H9 (cell line): ENCODE data around the gene DGUOK. TPM values are rescaled to one million over a fixed set of nuclear protein-coding genes. Genes with fewer than 3 reads are reported as not detected.

Experiments
- DNase-seq: peaks from one replicate; pipeline ENCODE4 v3.0.0-alpha.2; 2017
- H2AFZ ChIP-seq: one replicate; pipeline ENCODE4 v1.6.1; 2013; ENCODE audit warnings: mild to moderate bottlenecking, low read length, control low read depth, moderate library complexity
- H2AK5ac ChIP-seq: 2 replicates; pipeline ENCODE4 v1.6.1; 2013; ENCODE audit warnings: low read length, control low read depth, mixed read lengths; ENCODE audit not compliant: insufficient read length
- H2BK120ac ChIP-seq: one replicate; pipeline ENCODE4 v1.6.1; 2013; ENCODE audit warnings: low read depth, mild to moderate bottlenecking, low read length, control low read depth, inconsistent platforms; ENCODE audit not compliant: poor library complexity, severe bottlenecking
- H2BK12ac ChIP-seq: 2 replicates; pipeline ENCODE4 v1.6.1; 2013; ENCODE audit warnings: low read length, control low read depth, mixed read lengths, low read depth; ENCODE audit not compliant: insufficient read length
- H2BK15ac ChIP-seq: 2 replicates; pipeline ENCODE4 v1.6.1; 2013; ENCODE audit warnings: low read depth, low read length, control low read depth
- H2BK20ac ChIP-seq: one replicate; pipeline ENCODE4 v1.6.1; 2013; ENCODE audit warnings: low read depth, mild to moderate bottlenecking, low read length, control low read depth, inconsistent platforms; ENCODE audit not compliant: poor library complexity, severe bottlenecking
- H2BK5ac ChIP-seq: 2 replicates; pipeline ENCODE4 v1.6.1; 2013; ENCODE audit warnings: low read length, control low read depth, mixed read lengths; ENCODE audit not compliant: insufficient read length
- H3K14ac ChIP-seq: 2 replicates; pipeline ENCODE4 v1.6.1; 2013; ENCODE audit warnings: low read length, control low read depth; ENCODE audit not compliant: insufficient read depth
- H3K18ac ChIP-seq: 2 replicates; pipeline ENCODE4 v1.6.1; 2013; ENCODE audit warnings: low read depth, mild to moderate bottlenecking, mixed read lengths, low read length, control low read depth; ENCODE audit not compliant: insufficient read length
- H3K23ac ChIP-seq: 2 replicates; pipeline ENCODE4 v1.6.1; 2013; ENCODE audit warnings: low read length, control low read depth, mixed read lengths, low read depth; ENCODE audit not compliant: insufficient read length
- H3K23me2 ChIP-seq: 2 replicates; pipeline ENCODE4 v1.6.1; 2013; ENCODE audit warnings: low read depth, mild to moderate bottlenecking, mixed read lengths, low read length, control low read depth; ENCODE audit not compliant: insufficient read length, poor library complexity, severe bottlenecking
- H3K27ac ChIP-seq: 2 replicates; pipeline ENCODE4 v1.5.1; 2013; ENCODE audit warnings: low read length, control low read depth, mixed read lengths, low read depth; ENCODE audit not compliant: insufficient read length
- H3K27me3 ChIP-seq: 2 replicates; pipeline ENCODE4 v1.6.1; 2013; ENCODE audit warnings: low read length, control low read depth, inconsistent platforms; ENCODE audit not compliant: insufficient read depth
- H3K4ac ChIP-seq: 2 replicates; pipeline ENCODE4 v1.6.1; 2013; ENCODE audit warnings: low read depth, mild to moderate bottlenecking, control low read depth, inconsistent platforms, low read length, moderate library complexity
- H3K4me1 ChIP-seq: 2 replicates; pipeline ENCODE4 v1.6.1; 2013; ENCODE audit warnings: low read length, control low read depth, inconsistent platforms; ENCODE audit not compliant: insufficient read depth
- H3K4me2 ChIP-seq: 2 replicates; pipeline ENCODE4 v1.6.1; 2013; ENCODE audit warnings: low read length, control low read depth, mixed read lengths; ENCODE audit not compliant: insufficient read length, insufficient read depth
- H3K56ac ChIP-seq: 2 replicates; pipeline ENCODE4 v1.6.1; 2013; ENCODE audit warnings: low read depth, mild to moderate bottlenecking, mixed read lengths, low read length, control low read depth; ENCODE audit not compliant: insufficient read length
- H3K79me1 ChIP-seq: 2 replicates; pipeline ENCODE4 v1.6.1; 2013; ENCODE audit warnings: low read depth, mild to moderate bottlenecking, moderate library complexity, low read length, control low read depth, inconsistent platforms; ENCODE audit not compliant: insufficient read depth, poor library complexity, severe bottlenecking
- H3K79me2 ChIP-seq: 2 replicates; pipeline ENCODE4 v1.6.1; 2013; ENCODE audit warnings: low read length, control low read depth, inconsistent platforms; ENCODE audit not compliant: insufficient read depth
- H3K9ac ChIP-seq: 2 replicates; pipeline ENCODE4 v1.6.1; 2013; ENCODE audit warnings: low read length, control low read depth, mixed read lengths; ENCODE audit not compliant: insufficient read length; ENCODE audit errors: extremely low read depth
- H3K9me3 ChIP-seq: one replicate; pipeline ENCODE4 v1.6.1; 2013; ENCODE audit warnings: low read depth, low read length, inconsistent platforms; ENCODE audit not compliant: control insufficient read depth
- H3T11ph ChIP-seq: one replicate; pipeline ENCODE4 v1.6.1; 2013; ENCODE audit warnings: mild to moderate bottlenecking, low read length, control low read depth, inconsistent platforms
- H4K20me1 ChIP-seq: one replicate; pipeline ENCODE4 v1.6.1; 2013; ENCODE audit not compliant: control insufficient read depth, insufficient read length, insufficient read depth
- H4K5ac ChIP-seq: 2 replicates; pipeline ENCODE4 v1.6.1; 2013; ENCODE audit warnings: low read depth, mild to moderate bottlenecking, mixed read lengths, low read length, control low read depth; ENCODE audit not compliant: insufficient read length
- H4K8ac ChIP-seq: replicated peaks from 2 replicates; pipeline ENCODE4 v1.6.1; 2013; ENCODE audit warnings: low read length, control low read depth, mixed read lengths, low read depth; ENCODE audit not compliant: insufficient read length
- H4K91ac ChIP-seq: 2 replicates; pipeline ENCODE4 v1.6.1; 2013; ENCODE audit warnings: low read depth, mild to moderate bottlenecking, moderate library complexity, mixed read lengths, low read length, control low read depth; ENCODE audit not compliant: insufficient read length
- H3K27ac Mint-ChIP-seq, 3 experiments: 2 replicates in 2 of 3; 3 replicates in 1 of 3; pipeline ENCODE4 v1.8.0; 2020 to 2021; ENCODE audit warnings: mixed read lengths in 3 of 3, mild to moderate bottlenecking in 1 of 3, moderate library complexity in 1 of 3
- H3K27me3 Mint-ChIP-seq: 2 replicates; pipeline ENCODE4 v1.8.0; 2021; ENCODE audit warnings: low read depth, mild to moderate bottlenecking, moderate library complexity, mixed read lengths
- H3K36me3 Mint-ChIP-seq, 3 experiments: 2 replicates in 2 of 3; 3 replicates in 1 of 3; pipeline ENCODE4 v1.8.0; 2020 to 2021; ENCODE audit warnings: low read depth in 3 of 3, mixed read lengths in 3 of 3; ENCODE audit not compliant: insufficient read depth in 1 of 3
- H3K4me1 Mint-ChIP-seq, 2 experiments: 2 replicates each; pipeline ENCODE4 v1.8.0; 2020; ENCODE audit warnings: mixed read lengths in 2 of 2
- H3K4me3 Mint-ChIP-seq, 2 experiments: 2 replicates in 1 of 2; 3 replicates in 1 of 2; pipeline ENCODE4 v1.8.0; 2020 to 2021; ENCODE audit warnings: mild to moderate bottlenecking in 2 of 2, mixed read lengths in 2 of 2, moderate library complexity in 1 of 2
- H3K9me3 Mint-ChIP-seq, 2 experiments: 2 replicates in 1 of 2; 3 replicates in 1 of 2; pipeline ENCODE4 v1.8.0; 2020; ENCODE audit warnings: mild to moderate bottlenecking in 2 of 2, mixed read lengths in 2 of 2, moderate library complexity in 1 of 2
- WGBS: extraction: QIAGEN DNeasy Blood & Tissue Kit; methylation state at CpG from one replicate; pipeline ENCODE4 v1.1.7; 2013; ENCODE audit warnings: missing lambda C conversion rate, low lambda C conversion rate, mixed read lengths; ENCODE audit not compliant: insufficient read length; ENCODE audit errors: extremely low coverage; 5-methylcytosine and 5-hydroxymethylcytosine counted together
- total RNA-seq: library from RNA; stranded (reverse); gene quantifications from 2 replicates; pipeline ENCODE4 v1.2.1, GENCODE V29; 2021
- TF ChIP-seq, protein P1 (sequence below): fragments of 200-600 bp; sonication (generic); conservative IDR thresholded peaks from 3 replicates; pipeline ENCODE4 v1.8.0; 2021; ENCODE audit warnings: antibody characterized with exemption, mild to moderate bottlenecking

Gene DGUOK
- total RNA-seq, 1 experiment from 2014 or later: 98.5 TPM

DNA sequence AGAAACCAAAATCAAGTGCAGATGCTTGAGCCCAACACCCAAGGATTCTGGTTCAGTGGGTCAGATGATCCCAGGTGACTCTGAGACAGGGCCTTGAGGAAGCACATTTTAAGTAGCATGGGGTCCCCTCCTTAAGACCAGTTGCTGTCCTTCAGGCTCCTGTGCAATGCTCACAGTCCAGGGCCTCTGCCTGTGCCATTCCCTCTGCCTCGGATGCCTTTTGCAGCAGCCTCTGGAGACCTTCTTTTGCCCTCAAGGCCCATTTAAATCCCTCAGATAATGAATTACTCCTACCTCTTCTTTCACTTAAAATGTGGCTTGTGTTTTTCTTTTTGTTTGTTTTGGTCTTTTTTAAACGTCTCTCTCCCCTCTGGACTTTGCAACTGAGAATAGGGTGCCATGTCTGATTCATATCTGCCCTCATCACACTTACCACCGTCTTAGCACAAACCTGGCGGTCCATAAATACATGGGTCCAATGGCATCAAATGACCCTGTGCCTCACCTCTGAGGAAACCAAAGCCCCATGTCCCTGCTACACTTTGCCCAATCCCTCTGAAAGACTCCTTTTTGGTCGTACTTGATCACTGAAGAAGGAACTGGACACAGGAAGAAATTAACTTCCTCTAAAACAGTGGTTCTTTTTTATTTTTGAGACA, 19.7 kb upstream of the DGUOK start:
- H3K9me3 Mint-ChIP-seq: no peaks in the 10 kb centered on the region
- Histone ChIP-seq H4K8ac (no peak overlapping the region), H2BK15ac (no peak overlapping the region), H3K9ac (no peak overlapping the region), H3K4me1 (no peaks in the 10 kb centered on the region), H4K5ac (no peak overlapping the region), H2AK5ac (no peak overlapping the region), H4K91ac (no peak overlapping the region), H3K9me3 (no peaks in the 10 kb centered on the region), H3K27ac (no peak overlapping the region), H3K23me2 (no peaks in the 10 kb centered on the region), H3K23ac (no peak overlapping the region), H2BK12ac (no peak overlapping the region), H3K79me1 (no peaks in the 10 kb centered on the region), H3K56ac (no peak overlapping the region), H4K20me1 (no peaks in the 10 kb centered on the region), H2BK20ac (no peak overlapping the region), H3K14ac (no peak overlapping the region), H3K4me2 (no peak overlapping the region), H3K27me3 (no peaks in the 10 kb centered on the region), H2BK120ac (no peak overlapping the region), H3K79me2 (no peaks in the 10 kb centered on the region), H2BK5ac (no peak overlapping the region), H3T11ph (no peak overlapping the region), H2AFZ (no peak overlapping the region), H3K4ac (no peak overlapping the region), H3K18ac (no peak overlapping the region)
- H3K27ac Mint-ChIP-seq: no peak overlapping the region; a peak in 1 of 7 replicates
- TF ChIP-seq, protein P1, sequence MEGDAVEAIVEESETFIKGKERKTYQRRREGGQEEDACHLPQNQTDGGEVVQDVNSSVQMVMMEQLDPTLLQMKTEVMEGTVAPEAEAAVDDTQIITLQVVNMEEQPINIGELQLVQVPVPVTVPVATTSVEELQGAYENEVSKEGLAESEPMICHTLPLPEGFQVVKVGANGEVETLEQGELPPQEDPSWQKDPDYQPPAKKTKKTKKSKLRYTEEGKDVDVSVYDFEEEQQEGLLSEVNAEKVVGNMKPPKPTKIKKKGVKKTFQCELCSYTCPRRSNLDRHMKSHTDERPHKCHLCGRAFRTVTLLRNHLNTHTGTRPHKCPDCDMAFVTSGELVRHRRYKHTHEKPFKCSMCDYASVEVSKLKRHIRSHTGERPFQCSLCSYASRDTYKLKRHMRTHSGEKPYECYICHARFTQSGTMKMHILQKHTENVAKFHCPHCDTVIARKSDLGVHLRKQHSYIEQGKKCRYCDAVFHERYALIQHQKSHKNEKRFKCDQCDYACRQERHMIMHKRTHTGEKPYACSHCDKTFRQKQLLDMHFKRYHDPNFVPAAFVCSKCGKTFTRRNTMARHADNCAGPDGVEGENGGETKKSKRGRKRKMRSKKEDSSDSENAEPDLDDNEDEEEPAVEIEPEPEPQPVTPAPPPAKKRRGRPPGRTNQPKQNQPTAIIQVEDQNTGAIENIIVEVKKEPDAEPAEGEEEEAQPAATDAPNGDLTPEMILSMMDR: no peak
- H3K4me1 Mint-ChIP-seq: peaks cover 4 to 5% of the 10 kb centered on the region in 2 experiments
- no peak overlapping the region for H3K4me3 Mint-ChIP-seq
- no CpG with 5 or more reads among the region's 5 CpGs for WGBS
- no peaks in the 10 kb centered on the region for H3K36me3 Mint-ChIP-seq
- DNase-seq: no peak
- peaks cover 8% of the 10 kb centered on the region for H3K27me3 Mint-ChIP-seq
